Measurements from ENCODE around the gene STAT2.
"Not testable (repeated sequence)": the region's sequence is repeated elsewhere in the genome, so short reads cannot be mapped to it uniquely, and the experiment has no call there.

STAT2 gene

DNA sequence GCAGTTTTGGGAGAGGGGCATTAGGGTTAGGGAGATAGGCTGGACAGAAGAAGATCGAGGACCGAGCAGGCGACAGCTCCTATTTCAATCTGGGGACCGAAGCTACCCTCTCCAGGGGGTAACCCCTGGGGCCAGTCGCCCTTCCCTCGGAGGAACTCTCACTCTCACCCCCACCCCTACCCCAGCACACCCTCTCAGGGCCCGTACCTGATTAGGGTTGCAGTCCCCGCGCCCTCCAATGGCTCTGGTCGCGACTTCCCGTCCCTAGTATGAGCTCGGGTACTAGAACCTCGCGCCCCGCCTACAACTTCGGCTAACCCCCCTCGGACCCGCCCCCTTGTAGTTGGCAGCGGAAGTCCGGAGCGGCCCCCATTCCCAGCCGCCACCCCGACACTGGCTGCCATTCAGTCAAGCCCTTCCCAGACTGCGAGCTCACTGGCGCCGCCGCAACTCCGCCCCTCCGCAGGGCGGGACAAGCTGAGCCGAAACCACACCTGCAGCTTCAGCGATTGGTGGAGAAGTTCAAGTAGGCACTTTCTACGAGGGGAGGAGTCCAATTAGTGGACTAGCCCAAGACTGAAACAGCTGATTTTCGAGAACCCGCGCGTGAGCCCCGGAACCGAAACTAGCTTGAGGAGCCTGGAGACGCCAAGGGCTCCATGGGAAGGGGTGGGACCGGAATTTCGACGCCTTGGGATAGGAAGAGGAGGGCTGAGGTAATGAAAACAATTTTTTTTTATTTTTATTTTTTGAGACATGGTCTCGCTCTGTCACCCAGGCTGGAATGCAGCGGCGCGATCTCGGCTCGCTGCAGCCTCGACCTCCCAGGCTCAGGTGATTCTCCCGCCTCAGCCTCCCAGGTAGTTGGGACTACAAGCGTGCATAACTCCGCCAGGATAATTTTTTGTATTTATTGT lies at the start of gene STAT2:
STAT2 (minus strand) TSS at position 257 of the 917 bp plus-strand sequence. CDS start 3,536 bp downstream, outside the sequence.
- ChIA-PET CTCF (interaction anchor here (1.2 kb wide), 1 partner anchor 172 kb away, joined by 3 read pairs; no protein-coding TSS in a partner anchor), POLR2A (ENCODE audit: low non-redundant PET) (interaction anchor here (0.6 to 1.3 kb wide), 3 partner anchors 9 to 89 kb away, joined by 3 to 5 read pairs (median 3); partner anchors contain the start of gene TIMELESS)
- DNase-seq (ENCODE audit: low spot score): peak; percentile 97
- H3K27ac ChIP-seq: peak within 1 kb of the TSS; percentile 88
- no peak for TF ChIP-seq CTCF (conservative IDR thresholded peaks at IDR 0.05; ENCODE audit: low read depth)

- POLR2A ChIA-PET (ENCODE audit: low non-redundant PET): no interaction called here
These were observed 49.0 kb upstream of the STAT2 start for GRCh38 chr12:56408799-56409417.

DNA sequence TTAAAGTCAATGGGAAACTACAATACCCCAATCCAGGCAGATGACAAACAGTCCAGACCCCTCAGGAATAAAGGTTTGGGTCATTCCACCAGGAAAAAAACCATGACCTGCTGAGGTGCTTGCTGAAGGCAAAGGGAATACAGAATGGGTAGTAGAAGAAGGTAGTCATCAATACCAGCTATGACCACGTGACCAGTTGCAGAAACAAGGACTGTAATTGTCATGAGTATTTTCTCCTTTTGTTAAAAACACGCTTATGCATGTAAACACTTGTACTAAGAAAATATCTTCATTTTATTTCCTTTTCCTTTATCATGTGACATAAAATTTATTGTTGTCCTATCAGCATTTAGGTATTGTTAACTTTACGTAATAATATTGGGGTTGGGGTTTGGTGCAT lies 44.3 kb upstream of the STAT2 start:
- H3K27ac ChIP-seq; POLR2A ChIA-PET (ENCODE audit: low non-redundant PET); CTCF ChIA-PET; DNase-seq (ENCODE audit: low spot score): not testable (repeated sequence)

More at GRCh38 chr12:56408799-56409417, 49.0 kb upstream of the STAT2 start:
- TF ChIP-seq CTCF (conservative IDR thresholded peaks at IDR 0.05; ENCODE audit: low read depth): no peak
- H3K27ac ChIP-seq: no peak overlapping the region
- DNase-seq (ENCODE audit: low spot score): no peak
- CTCF ChIA-PET: no interaction called here

DNA sequence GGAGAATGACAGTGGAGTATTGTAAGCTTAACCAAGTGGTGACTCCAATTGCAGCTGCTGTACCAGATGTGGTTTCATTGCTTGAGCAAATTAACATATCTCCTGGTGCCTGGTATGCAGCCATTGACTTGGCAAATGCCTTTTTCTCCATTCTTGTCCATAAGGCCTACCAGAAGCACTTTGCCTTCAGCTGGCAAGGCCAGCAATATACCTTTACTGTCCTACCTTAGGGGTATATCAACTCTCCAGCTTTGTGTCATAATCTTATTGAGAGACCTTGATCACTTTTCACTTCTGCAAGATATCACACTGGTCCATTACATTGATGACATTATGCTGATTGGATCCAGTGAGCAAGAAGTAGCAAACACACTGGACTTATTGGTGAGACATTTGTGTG lies 41.7 kb upstream of the STAT2 start:
- H3K27ac ChIP-seq; DNase-seq (ENCODE audit: low spot score); CTCF ChIA-PET; POLR2A ChIA-PET (ENCODE audit: low non-redundant PET): not testable (repeated sequence)

DNA sequence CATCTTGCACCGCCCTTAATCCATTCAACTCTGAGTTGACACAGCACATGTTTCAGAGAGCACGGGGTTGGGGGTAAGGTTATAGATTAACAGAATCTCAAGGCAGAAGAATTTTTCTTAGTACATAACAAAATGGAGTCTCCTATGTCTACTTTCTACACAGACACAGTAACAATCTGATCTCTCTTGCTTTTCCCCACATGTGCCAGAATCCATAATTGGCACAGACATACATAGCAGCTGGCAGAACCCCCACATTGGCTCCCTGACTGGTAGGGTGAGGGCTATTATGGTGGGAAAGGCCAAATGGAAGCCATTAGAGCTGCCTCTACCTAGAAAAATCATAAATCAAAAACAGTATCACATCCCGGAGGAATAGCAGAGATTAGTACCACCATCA lies 41.2 kb upstream of the STAT2 start:
- CTCF ChIA-PET: not testable (repeated sequence)

GRCh38 chr12:56399466-56399865 lies 39.6 kb upstream of the STAT2 start:
- H3K27ac ChIP-seq; DNase-seq (ENCODE audit: low spot score); POLR2A ChIA-PET (ENCODE audit: low non-redundant PET): not testable (repeated sequence)
- CTCF ChIA-PET: interaction anchor here (0.6 kb wide), 1 partner anchor 225 kb away, joined by 3 read pairs; no protein-coding TSS in a partner anchor

More for the DNA sequence above, 41.2 kb upstream of the STAT2 start:
- H3K27ac ChIP-seq; DNase-seq (ENCODE audit: low spot score); POLR2A ChIA-PET (ENCODE audit: low non-redundant PET): not testable (repeated sequence)

DNA sequence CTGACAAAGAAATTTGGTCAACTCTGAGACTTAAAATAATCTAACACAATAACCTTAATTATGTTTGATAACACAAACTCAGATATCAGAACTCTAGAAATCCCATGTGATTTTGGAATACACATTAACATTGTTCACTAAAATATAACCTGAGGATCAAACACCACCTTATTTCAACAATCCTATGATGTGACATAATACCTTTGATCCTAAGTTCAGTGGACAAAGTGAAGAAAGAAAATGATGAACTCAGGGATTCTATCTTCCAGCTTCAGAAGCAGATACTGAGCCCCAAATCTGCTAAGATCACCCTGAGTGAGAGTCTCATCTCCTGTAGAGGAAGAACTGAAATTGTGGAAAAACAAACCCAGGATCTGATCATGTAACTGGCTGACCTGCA lies 38.4 kb upstream of the STAT2 start:
- CTCF ChIA-PET: interaction anchor here (0.8 kb wide), 1 partner anchor 215 kb away, joined by 3 read pairs; no protein-coding TSS in a partner anchor
- POLR2A ChIA-PET (ENCODE audit: low non-redundant PET): no interaction called here
- DNase-seq (ENCODE audit: low spot score): no peak
- H3K27ac ChIP-seq: no peak overlapping the region
- no peak for TF ChIP-seq CTCF (conservative IDR thresholded peaks at IDR 0.05; ENCODE audit: low read depth)

DNA sequence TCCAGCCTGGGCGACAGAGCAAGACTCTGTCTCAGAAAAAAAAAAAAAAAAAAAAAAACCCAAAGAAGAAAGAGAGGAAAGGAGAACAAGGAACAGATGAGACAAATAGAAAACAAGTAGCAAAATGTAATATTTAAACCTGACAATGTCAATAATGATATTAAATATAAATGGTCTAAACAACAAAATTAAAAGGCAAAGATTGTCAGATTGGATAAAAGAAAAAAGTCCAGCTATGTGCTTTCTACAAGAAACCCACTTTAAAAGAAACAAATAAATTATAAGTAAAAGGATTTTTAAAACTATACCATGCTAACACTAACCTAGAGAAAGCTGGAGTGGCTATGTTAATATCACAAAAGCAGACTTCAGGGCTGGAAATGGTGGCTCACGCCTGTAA lies 32.4 kb upstream of the STAT2 start:
- H3K27ac ChIP-seq: no peak overlapping the region
- no peak for TF ChIP-seq CTCF (conservative IDR thresholded peaks at IDR 0.05; ENCODE audit: low read depth)
- ChIA-PET CTCF (interaction anchor here (0.6 kb wide), 2 partner anchors 13 to 122 kb away, joined by 3 to 7 read pairs; no protein-coding TSS in a partner anchor), POLR2A (ENCODE audit: low non-redundant PET) (no interaction called here)
- DNase-seq (ENCODE audit: low spot score): no peak
